PFSK-1 (cell line): ENCODE measurements around the gene SFT2D3.

ENCODE experiments used
- POLR2AphosphoS5 ChIP-seq: IDR thresholded peaks from 2 replicates; pipeline ENCODE4 v1.6.1; 2012; ENCODE audit warnings: low read depth, mild to moderate bottlenecking, control low read depth, low read length, moderate library complexity
- SIN3A ChIP-seq: IDR thresholded peaks from 2 replicates; pipeline ENCODE4 v1.6.1; 2012; ENCODE audit warnings: mild to moderate bottlenecking, low read length, moderate library complexity, borderline replicate concordance; ENCODE audit not compliant: insufficient read depth
- TAF1 ChIP-seq: IDR thresholded peaks from 2 replicates; pipeline ENCODE4 v1.6.1; 2012; ENCODE audit warnings: low read length, control low read depth, borderline replicate concordance; ENCODE audit not compliant: insufficient read depth

DNA sequence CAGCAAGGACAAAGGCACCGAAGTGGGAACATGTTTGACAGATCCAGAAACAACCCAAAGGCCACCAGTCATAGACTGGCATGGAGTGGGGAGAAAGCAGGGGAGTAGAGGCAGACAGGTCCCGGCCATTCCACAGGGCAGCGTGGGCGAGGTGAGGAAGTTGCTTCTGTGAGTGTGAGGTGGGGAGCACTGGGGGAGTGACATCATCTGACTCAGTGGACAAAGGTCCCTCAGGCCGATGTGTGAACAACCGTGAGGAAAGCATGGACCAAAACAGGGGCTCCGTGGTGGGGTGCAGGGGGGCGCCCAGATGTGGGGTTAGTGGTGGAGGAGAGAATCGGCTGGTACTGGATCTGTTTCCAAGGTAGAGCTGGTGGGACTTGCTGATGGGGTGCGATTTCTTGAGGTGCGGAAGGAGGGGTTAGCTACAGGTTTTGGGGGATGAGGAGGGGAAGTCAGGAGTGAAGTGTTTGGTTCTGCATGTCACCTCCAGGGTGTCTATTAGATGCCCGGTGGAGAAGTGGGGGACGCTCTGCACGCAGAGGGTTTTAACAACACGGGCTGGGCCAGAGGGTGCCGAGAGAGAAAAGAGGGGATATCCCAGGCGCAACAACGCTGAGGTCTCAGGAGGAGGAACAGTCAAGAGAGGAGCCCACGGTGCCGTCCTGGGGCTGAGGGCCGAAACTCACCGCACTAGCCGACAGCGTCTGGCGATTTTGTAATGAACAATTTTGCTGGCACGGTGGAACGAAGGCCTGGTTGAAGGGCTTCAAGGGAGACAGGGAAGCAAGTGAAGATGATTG, 2.5 kb upstream of the SFT2D3 start:
- no peak for TF ChIP-seq TAF1
- no peak for TF ChIP-seq SIN3A
- no peak for TF ChIP-seq POLR2AphosphoS5
